HUES6 (cell line): ENCODE measurements around the gene BCL2L13.
A peak's percentile ranks its signal among the peaks of the same experiment; 100 is the strongest.
"Not testable (repeated sequence)": the region's sequence is repeated elsewhere in the genome, so short reads cannot be mapped to it uniquely, and the experiment has no call there.

Experiments
- H3K27ac ChIP-seq: 2 replicates; pipeline ENCODE4 v1.7.0; 2013; ENCODE audit warnings: low read depth, mild to moderate bottlenecking, low read length, inconsistent platforms
- H3K27me3 ChIP-seq: 2 replicates; pipeline ENCODE4 v1.6.1; 2013; ENCODE audit warnings: low read length; ENCODE audit not compliant: control insufficient read depth, insufficient read depth
- H3K36me3 ChIP-seq: 2 replicates; pipeline ENCODE4 v1.6.1; 2013; ENCODE audit warnings: low read length; ENCODE audit not compliant: control insufficient read depth, insufficient read depth
- H3K4me1 ChIP-seq: 2 replicates; pipeline ENCODE4 v1.6.1; 2013; ENCODE audit warnings: low read length; ENCODE audit not compliant: control insufficient read depth, insufficient read depth
- H3K4me3 ChIP-seq: 2 replicates; pipeline ENCODE4 v1.5.1; 2013; ENCODE audit warnings: low read depth, low read length
- H3K9ac ChIP-seq: one replicate; pipeline ENCODE4 v1.6.1; 2013; ENCODE audit warnings: mild to moderate bottlenecking, low read length
- H3K9me3 ChIP-seq: 2 replicates; pipeline ENCODE4 v1.6.1; 2013; ENCODE audit warnings: low read depth, low read length; ENCODE audit not compliant: control insufficient read depth, insufficient read depth

Gene BCL2L13

DNA sequence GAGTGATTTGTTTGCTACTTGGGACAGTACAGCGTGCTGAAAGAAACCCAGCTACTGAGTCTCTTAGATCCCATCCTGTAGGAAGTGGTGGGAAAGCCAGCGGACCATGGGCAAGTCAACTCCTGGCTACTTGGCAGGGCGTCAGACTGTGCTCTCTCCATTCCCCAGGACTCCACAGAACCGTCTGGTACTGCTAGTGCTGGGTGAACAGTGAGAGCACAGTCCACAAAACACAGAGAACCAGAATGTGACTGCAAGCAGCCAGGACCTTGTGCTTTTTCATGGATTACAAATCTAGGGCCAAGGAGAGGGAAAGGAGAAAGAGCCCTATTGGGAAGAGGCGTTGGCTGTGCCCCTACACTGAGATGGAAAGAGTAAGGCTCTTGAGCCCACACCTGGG is 125.5 kb downstream of the BCL2L13 start:
- no peaks in the 10 kb centered on the region for H3K36me3 ChIP-seq
- H3K9ac ChIP-seq: no peak overlapping the region
- H3K27me3 ChIP-seq: no peaks in the 10 kb centered on the region
- no peak overlapping the region for H3K4me3 ChIP-seq
- no peak overlapping the region for H3K27ac ChIP-seq
- no peaks in the 10 kb centered on the region for H3K4me1 ChIP-seq
- no peaks in the 10 kb centered on the region for H3K9me3 ChIP-seq

DNA sequence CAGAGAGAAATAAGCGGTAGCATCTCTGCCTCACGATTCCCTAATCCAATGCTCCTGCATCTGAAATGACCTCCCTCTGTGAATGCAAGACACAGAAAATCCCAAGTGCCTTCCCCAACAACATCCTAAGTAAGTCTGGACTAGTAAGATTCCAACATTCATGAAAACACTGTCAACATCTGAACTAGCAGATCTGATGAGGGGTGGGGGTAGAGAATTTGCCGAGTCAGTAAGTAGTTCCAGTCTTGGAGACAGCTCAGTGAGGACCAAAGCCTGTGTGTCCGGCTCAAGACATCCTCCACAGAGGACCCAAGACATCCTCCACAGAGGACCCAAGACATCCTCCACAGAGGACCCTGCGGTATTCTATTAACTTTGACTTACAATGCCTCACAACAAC is 126.3 kb downstream of the BCL2L13 start:
- H3K4me1 ChIP-seq, H3K36me3 ChIP-seq, H3K27me3 ChIP-seq, H3K9me3 ChIP-seq, H3K4me3 ChIP-seq, H3K9ac ChIP-seq, H3K27ac ChIP-seq: not testable (repeated sequence)

DNA sequence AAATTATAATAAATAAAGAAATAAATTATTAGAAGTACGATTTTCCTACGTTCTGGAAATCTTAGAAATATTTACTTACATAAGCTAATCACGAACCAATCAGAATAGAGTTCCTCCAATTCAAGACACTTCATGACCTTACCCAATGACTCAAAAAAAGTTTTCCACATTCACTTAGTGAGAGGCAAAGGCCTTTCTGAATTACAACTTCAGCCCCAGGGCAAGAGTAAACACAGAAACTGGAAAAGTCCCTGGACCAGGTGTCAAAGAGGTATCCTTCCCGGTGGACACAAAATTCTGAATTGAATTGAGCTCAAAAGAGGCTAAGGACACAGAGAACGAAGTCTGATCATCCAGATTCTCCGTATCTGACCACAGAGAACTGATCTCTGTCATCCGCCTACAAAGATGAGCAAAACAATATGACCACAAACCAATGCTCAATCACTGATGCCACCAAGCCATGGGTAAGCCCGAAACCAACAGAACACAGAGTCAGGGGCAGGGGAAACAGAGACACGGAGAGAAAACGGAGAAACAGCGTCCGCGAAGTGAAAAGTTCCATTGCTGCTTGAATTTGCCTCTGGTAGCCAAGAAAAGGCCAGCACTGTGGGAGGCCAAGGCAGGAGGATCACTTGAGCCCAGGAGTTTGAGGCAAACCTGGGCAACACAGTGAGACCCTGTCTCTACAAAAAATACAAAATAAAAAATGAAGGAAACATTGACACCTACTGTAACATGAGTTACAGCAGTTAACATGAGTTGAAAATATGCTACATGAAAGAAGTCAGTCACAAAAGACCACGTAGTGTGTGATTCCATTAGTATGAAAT is 128.9 kb downstream of the BCL2L13 start:
- Histone ChIP-seq H3K9ac (no peak overlapping the region), H3K36me3 (0 out of 2 replicates have a peak, but pooled peaks cover 2% of the 10 kb centered on the region), H3K27me3 (no peaks in the 10 kb centered on the region), H3K4me1 (0 out of 2 replicates have a peak, but pooled peaks cover under 1% of the 10 kb centered on the region), H3K9me3 (no peaks in the 10 kb centered on the region), H3K27ac (no peak overlapping the region), H3K4me3 (no peak overlapping the region)

DNA sequence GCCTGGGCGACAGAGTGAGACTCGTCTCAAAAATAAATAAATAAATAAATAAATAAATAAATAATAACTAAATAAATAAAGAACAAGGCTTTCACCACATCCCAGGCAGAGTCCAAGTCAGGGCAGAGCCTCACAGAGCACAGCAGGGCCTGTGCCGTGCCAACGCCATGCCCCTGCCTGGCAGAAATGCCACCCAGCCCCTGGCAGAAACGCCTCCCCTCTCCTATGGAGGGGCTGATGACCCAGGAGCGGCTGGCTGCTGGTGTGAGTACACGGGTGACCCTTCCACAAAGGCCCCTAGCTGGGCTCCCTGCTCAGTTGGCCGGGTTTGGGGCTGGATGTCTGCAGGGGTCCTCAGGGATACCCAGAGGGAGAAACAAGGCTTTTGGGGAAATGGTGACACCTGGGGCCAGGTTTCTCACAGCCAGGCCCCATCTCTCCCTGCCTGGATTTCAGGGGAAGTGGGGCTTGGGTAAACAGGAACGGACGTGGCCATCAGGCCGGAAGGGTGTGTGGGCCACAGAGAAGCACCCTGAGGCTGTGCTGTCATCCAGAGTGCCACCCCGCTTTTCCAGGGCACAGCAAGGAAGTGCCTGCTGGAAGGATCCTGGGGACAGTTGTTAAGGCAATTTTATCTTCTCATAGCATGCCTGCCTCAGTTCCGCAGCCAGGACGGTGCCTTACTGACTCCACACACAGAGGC is 130.6 kb downstream of the BCL2L13 start:
- Histone ChIP-seq H3K4me1 (peaks cover 11% of the 10 kb centered on the region), H3K27me3 (peaks cover 8% of the 10 kb centered on the region; the same call in 1 of the 2 replicates), H3K9ac (no peak overlapping the region), H3K36me3 (0 out of 2 replicates have a peak, but pooled peaks cover 2% of the 10 kb centered on the region), H3K9me3 (no peaks in the 10 kb centered on the region), H3K27ac (no peak overlapping the region), H3K4me3 (no peak overlapping the region)

DNA sequence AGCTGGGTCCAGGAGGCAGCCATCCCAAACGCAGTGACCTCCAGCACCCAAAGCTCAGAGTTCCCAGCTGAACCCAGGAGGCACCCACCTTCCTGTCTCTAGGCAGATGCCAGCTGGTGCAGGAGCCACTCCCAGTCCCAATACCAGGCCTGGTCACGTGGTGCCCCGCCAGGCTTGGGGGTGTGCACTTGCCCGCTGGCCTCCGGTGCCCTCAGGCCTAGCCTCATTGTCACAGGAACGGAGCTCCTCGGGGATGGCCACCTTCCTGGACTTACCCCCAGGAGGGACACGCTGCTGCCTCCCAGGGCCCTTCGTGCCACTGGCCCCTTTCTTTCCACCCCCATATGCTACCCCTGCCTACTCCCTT is 131.1 kb downstream of the BCL2L13 start:
- Histone ChIP-seq H3K4me1 (peaks cover 13% of the 10 kb centered on the region), H3K9me3 (no peaks in the 10 kb centered on the region), H3K9ac (no peak overlapping the region), H3K4me3 (no peak overlapping the region), H3K27me3 (peaks cover 10% of the 10 kb centered on the region; the same call in 1 of the 2 replicates), H3K27ac (no peak overlapping the region), H3K36me3 (0 out of 2 replicates have a peak, but pooled peaks cover 2% of the 10 kb centered on the region)

DNA sequence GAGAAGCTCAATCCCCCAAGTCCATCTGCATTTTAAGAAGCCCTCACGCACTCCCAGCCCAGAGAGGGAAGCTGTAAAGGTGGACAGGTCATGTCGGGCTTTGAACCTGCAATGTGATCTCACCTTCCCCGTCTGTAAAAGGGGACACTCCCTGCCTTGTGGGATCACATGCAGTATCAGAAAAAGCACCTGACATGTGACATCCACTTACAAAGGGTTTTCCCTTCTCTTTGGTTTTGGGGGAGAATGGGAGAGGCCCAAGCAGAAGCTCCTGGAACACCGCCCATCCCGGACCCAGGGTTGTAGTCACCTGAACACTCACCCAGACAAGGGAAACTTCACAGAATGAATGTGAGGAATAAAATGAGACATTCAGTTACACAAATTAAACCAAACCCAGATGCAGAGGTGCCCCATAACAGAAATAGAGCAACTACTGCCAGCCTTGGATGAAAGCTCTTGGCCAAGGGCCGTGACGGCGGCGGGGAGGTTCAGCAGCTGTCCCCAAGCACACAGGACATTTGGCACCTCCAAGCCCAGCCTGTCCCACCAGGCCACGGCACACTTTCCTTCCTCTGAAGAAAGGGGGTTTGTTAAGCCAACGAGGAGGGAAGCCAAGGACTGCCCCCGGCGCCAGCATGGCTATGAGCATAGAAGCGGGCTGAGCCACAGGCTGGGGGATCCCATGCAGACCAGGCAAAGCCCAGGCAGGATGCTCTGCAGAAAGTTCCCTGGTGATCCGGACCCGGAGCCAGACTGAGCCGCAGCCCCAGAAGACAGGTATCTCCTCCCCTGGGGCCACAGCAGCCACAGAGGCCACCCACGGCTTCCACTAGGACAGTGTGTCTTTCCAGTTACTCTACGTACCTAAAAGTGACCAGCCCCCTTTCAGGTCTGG is 131.9 kb downstream of the BCL2L13 start:
- no peaks in the 10 kb centered on the region for H3K9me3 ChIP-seq
- H3K36me3 ChIP-seq: 0 out of 2 replicates have a peak, but pooled peaks cover 2% of the 10 kb centered on the region
- H3K4me1 ChIP-seq: peaks cover 20% of the 10 kb centered on the region
- H3K27me3 ChIP-seq: peaks cover 15% of the 10 kb centered on the region; the same call in 1 of the 2 replicates
- H3K9ac ChIP-seq: no peak overlapping the region
- H3K27ac ChIP-seq: no peak overlapping the region
- no peak overlapping the region for H3K4me3 ChIP-seq

DNA sequence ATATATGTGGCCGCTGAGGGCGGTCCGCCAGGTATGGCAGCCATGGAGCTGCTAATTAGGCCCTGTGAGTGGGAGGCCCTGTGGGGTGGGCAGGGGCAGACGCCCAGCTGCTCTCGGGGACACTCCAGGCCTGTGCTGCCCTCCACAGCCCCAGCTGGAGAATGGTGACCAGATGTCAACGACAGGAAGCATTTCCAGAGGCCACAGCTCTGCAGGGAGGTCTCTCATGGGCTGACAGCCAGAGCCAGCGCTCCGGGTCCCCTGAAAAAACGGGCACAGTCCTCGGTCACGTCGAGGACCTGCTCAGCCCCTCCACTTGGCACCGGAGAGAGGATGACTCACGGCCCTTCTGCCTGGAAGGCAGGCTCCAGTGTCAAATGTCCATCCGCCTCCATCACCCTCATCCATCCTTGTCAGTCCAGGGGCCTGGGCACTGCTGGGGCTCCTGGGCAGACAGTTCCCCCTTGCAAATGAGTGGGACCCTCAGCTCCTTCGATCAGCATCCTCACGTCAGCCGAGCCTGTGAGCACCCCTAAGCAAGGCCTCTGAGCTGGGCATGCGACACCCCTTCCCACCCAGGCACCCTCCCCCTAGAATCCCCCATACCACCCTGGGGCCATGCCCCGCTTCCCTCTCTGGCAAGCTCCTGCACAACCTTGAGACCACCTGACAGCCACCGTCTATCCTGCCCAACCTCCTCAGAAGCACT is 133.8 kb downstream of the BCL2L13 start:
- Histone ChIP-seq H3K27me3 (peaks cover 15% of the 10 kb centered on the region; the same call in 1 of the 2 replicates), H3K9me3 (no peaks in the 10 kb centered on the region), H3K27ac (no peak overlapping the region), H3K9ac (no peak overlapping the region), H3K4me3 (peak overlapping the region; percentile 55), H3K36me3 (0 out of 2 replicates have a peak, but pooled peaks cover 2% of the 10 kb centered on the region), H3K4me1 (peaks cover 21% of the 10 kb centered on the region)

DNA sequence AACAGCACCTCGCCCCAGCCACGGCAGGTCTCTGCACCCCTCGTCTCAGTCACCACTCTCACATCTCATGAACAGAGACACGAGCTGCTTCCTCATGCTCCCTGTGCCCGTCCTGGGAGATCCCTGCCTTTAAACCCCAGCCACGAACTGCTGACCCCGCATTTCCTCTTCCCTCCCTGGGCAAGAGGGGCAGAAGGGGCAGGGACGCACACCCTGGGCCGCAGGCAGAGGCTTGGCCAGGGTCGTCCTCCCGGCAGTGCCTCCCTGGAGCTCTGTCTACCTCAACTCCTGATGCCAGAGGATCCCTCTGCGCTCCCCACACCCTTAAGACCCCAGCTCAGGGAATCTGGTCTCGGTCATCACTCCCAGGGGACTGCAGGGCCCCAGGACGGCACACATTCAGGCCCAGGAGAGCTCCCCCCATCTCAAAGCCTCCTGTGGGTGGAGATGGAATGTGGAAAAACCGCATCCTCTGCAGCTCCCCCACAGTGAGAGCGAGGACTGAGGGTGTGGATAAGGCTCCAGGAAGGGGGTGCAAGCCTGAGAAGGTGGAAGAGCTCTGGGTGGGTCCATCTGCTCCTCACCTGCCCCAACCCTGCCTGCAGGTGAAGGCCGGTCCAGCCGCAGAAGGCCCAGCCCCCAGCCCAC is 134.5 kb downstream of the BCL2L13 start:
- Histone ChIP-seq H3K9ac (peak overlapping the region; percentile 47), H3K4me1 (peaks cover 21% of the 10 kb centered on the region), H3K27me3 (peaks cover 15% of the 10 kb centered on the region; the same call in 1 of the 2 replicates), H3K9me3 (no peaks in the 10 kb centered on the region), H3K4me3 (peak overlapping the region; percentile 55), H3K36me3 (0 out of 2 replicates have a peak, but pooled peaks cover 2% of the 10 kb centered on the region), H3K27ac (no peak overlapping the region)

DNA sequence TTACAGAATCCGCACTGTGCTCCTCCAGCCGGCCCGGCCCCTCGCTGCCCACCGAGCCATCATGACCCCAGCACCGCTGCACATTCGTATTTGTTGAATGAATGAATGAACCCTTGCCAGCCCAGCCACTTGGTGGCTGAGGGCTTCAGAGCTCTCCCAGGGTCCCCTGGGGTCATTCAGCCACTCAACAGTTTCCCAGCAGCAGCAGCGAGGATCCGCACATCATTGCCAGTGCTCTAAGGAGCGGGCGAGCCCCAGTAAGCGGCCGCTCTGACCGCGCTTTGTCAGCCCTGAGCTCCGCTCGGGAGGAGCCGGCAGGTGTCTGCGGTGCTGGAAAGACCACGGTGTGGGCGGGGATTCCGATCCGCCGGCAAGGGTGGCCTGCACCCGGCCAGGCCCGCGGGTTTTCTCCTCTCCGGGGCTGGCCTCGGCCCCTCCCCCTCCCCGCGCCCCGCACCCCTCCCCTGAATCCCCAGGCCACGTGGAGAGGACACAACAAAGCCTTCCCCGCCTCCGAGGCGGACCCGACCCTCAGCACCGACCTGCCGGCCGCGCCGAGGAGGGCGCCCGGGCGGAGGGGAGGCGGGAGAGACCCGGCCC is 135.1 kb downstream of the BCL2L13 start:
- Histone ChIP-seq H3K36me3 (0 out of 2 replicates have a peak, but pooled peaks cover 2% of the 10 kb centered on the region), H3K9me3 (no peaks in the 10 kb centered on the region), H3K4me3 (peak overlapping the region; percentile 55), H3K4me1 (peaks cover 21% of the 10 kb centered on the region), H3K9ac (peak overlapping the region; percentile 72), H3K27me3 (peaks cover 15% of the 10 kb centered on the region; the same call in 1 of the 2 replicates), H3K27ac (no peak overlapping the region)
